H9 (cell line): ENCODE results near the gene SMIM23. TPM values are rescaled to one million over a fixed set of nuclear protein-coding genes. Genes with fewer than 3 reads are reported as not detected.

ENCODE experiments used
- DNase-seq: peaks from one replicate; pipeline ENCODE4 v3.0.0-alpha.2; 2017
- H2AFZ ChIP-seq: one replicate; pipeline ENCODE4 v1.6.1; 2013; ENCODE audit warnings: mild to moderate bottlenecking, low read length, control low read depth, moderate library complexity
- H2AK5ac ChIP-seq: 2 replicates; pipeline ENCODE4 v1.6.1; 2013; ENCODE audit warnings: low read length, control low read depth, mixed read lengths; ENCODE audit not compliant: insufficient read length
- H2BK120ac ChIP-seq: one replicate; pipeline ENCODE4 v1.6.1; 2013; ENCODE audit warnings: low read depth, mild to moderate bottlenecking, low read length, control low read depth, inconsistent platforms; ENCODE audit not compliant: poor library complexity, severe bottlenecking
- H2BK12ac ChIP-seq: 2 replicates; pipeline ENCODE4 v1.6.1; 2013; ENCODE audit warnings: low read length, control low read depth, mixed read lengths, low read depth; ENCODE audit not compliant: insufficient read length
- H2BK15ac ChIP-seq: 2 replicates; pipeline ENCODE4 v1.6.1; 2013; ENCODE audit warnings: low read depth, low read length, control low read depth
- H2BK20ac ChIP-seq: one replicate; pipeline ENCODE4 v1.6.1; 2013; ENCODE audit warnings: low read depth, mild to moderate bottlenecking, low read length, control low read depth, inconsistent platforms; ENCODE audit not compliant: poor library complexity, severe bottlenecking
- H2BK5ac ChIP-seq: 2 replicates; pipeline ENCODE4 v1.6.1; 2013; ENCODE audit warnings: low read length, control low read depth, mixed read lengths; ENCODE audit not compliant: insufficient read length
- H3K14ac ChIP-seq: 2 replicates; pipeline ENCODE4 v1.6.1; 2013; ENCODE audit warnings: low read length, control low read depth; ENCODE audit not compliant: insufficient read depth
- H3K18ac ChIP-seq: 2 replicates; pipeline ENCODE4 v1.6.1; 2013; ENCODE audit warnings: low read depth, mild to moderate bottlenecking, mixed read lengths, low read length, control low read depth; ENCODE audit not compliant: insufficient read length
- H3K23ac ChIP-seq: 2 replicates; pipeline ENCODE4 v1.6.1; 2013; ENCODE audit warnings: low read length, control low read depth, mixed read lengths, low read depth; ENCODE audit not compliant: insufficient read length
- H3K23me2 ChIP-seq: 2 replicates; pipeline ENCODE4 v1.6.1; 2013; ENCODE audit warnings: low read depth, mild to moderate bottlenecking, mixed read lengths, low read length, control low read depth; ENCODE audit not compliant: insufficient read length, poor library complexity, severe bottlenecking
- H3K27ac ChIP-seq: 2 replicates; pipeline ENCODE4 v1.5.1; 2013; ENCODE audit warnings: low read length, control low read depth, mixed read lengths, low read depth; ENCODE audit not compliant: insufficient read length
- H3K27me3 ChIP-seq: 2 replicates; pipeline ENCODE4 v1.6.1; 2013; ENCODE audit warnings: low read length, control low read depth, inconsistent platforms; ENCODE audit not compliant: insufficient read depth
- H3K4ac ChIP-seq: 2 replicates; pipeline ENCODE4 v1.6.1; 2013; ENCODE audit warnings: low read depth, mild to moderate bottlenecking, control low read depth, inconsistent platforms, low read length, moderate library complexity
- H3K4me1 ChIP-seq: 2 replicates; pipeline ENCODE4 v1.6.1; 2013; ENCODE audit warnings: low read length, control low read depth, inconsistent platforms; ENCODE audit not compliant: insufficient read depth
- H3K4me2 ChIP-seq: 2 replicates; pipeline ENCODE4 v1.6.1; 2013; ENCODE audit warnings: low read length, control low read depth, mixed read lengths; ENCODE audit not compliant: insufficient read length, insufficient read depth
- H3K56ac ChIP-seq: 2 replicates; pipeline ENCODE4 v1.6.1; 2013; ENCODE audit warnings: low read depth, mild to moderate bottlenecking, mixed read lengths, low read length, control low read depth; ENCODE audit not compliant: insufficient read length
- H3K79me1 ChIP-seq: 2 replicates; pipeline ENCODE4 v1.6.1; 2013; ENCODE audit warnings: low read depth, mild to moderate bottlenecking, moderate library complexity, low read length, control low read depth, inconsistent platforms; ENCODE audit not compliant: insufficient read depth, poor library complexity, severe bottlenecking
- H3K79me2 ChIP-seq: 2 replicates; pipeline ENCODE4 v1.6.1; 2013; ENCODE audit warnings: low read length, control low read depth, inconsistent platforms; ENCODE audit not compliant: insufficient read depth
- H3K9ac ChIP-seq: 2 replicates; pipeline ENCODE4 v1.6.1; 2013; ENCODE audit warnings: low read length, control low read depth, mixed read lengths; ENCODE audit not compliant: insufficient read length; ENCODE audit errors: extremely low read depth
- H3K9me3 ChIP-seq: one replicate; pipeline ENCODE4 v1.6.1; 2013; ENCODE audit warnings: low read depth, low read length, inconsistent platforms; ENCODE audit not compliant: control insufficient read depth
- H3T11ph ChIP-seq: one replicate; pipeline ENCODE4 v1.6.1; 2013; ENCODE audit warnings: mild to moderate bottlenecking, low read length, control low read depth, inconsistent platforms
- H4K20me1 ChIP-seq: one replicate; pipeline ENCODE4 v1.6.1; 2013; ENCODE audit not compliant: control insufficient read depth, insufficient read length, insufficient read depth
- H4K5ac ChIP-seq: 2 replicates; pipeline ENCODE4 v1.6.1; 2013; ENCODE audit warnings: low read depth, mild to moderate bottlenecking, mixed read lengths, low read length, control low read depth; ENCODE audit not compliant: insufficient read length
- H4K8ac ChIP-seq: replicated peaks from 2 replicates; pipeline ENCODE4 v1.6.1; 2013; ENCODE audit warnings: low read length, control low read depth, mixed read lengths, low read depth; ENCODE audit not compliant: insufficient read length
- H4K91ac ChIP-seq: 2 replicates; pipeline ENCODE4 v1.6.1; 2013; ENCODE audit warnings: low read depth, mild to moderate bottlenecking, moderate library complexity, mixed read lengths, low read length, control low read depth; ENCODE audit not compliant: insufficient read length
- H3K27ac Mint-ChIP-seq, 3 experiments: 2 replicates in 2 of 3; 3 replicates in 1 of 3; pipeline ENCODE4 v1.8.0; 2020 to 2021; ENCODE audit warnings: mixed read lengths in 3 of 3, mild to moderate bottlenecking in 1 of 3, moderate library complexity in 1 of 3
- H3K27me3 Mint-ChIP-seq: 2 replicates; pipeline ENCODE4 v1.8.0; 2021; ENCODE audit warnings: low read depth, mild to moderate bottlenecking, moderate library complexity, mixed read lengths
- H3K36me3 Mint-ChIP-seq, 3 experiments: 2 replicates in 2 of 3; 3 replicates in 1 of 3; pipeline ENCODE4 v1.8.0; 2020 to 2021; ENCODE audit warnings: low read depth in 3 of 3, mixed read lengths in 3 of 3; ENCODE audit not compliant: insufficient read depth in 1 of 3
- H3K4me1 Mint-ChIP-seq, 2 experiments: 2 replicates each; pipeline ENCODE4 v1.8.0; 2020; ENCODE audit warnings: mixed read lengths in 2 of 2
- H3K4me3 Mint-ChIP-seq, 2 experiments: 2 replicates in 1 of 2; 3 replicates in 1 of 2; pipeline ENCODE4 v1.8.0; 2020 to 2021; ENCODE audit warnings: mild to moderate bottlenecking in 2 of 2, mixed read lengths in 2 of 2, moderate library complexity in 1 of 2
- H3K9me3 Mint-ChIP-seq, 2 experiments: 2 replicates in 1 of 2; 3 replicates in 1 of 2; pipeline ENCODE4 v1.8.0; 2020; ENCODE audit warnings: mild to moderate bottlenecking in 2 of 2, mixed read lengths in 2 of 2, moderate library complexity in 1 of 2
- WGBS: extraction: QIAGEN DNeasy Blood & Tissue Kit; methylation state at CpG from one replicate; pipeline ENCODE4 v1.1.7; 2013; ENCODE audit warnings: missing lambda C conversion rate, low lambda C conversion rate, mixed read lengths; ENCODE audit not compliant: insufficient read length; ENCODE audit errors: extremely low coverage; 5-methylcytosine and 5-hydroxymethylcytosine counted together
- total RNA-seq: library from RNA; stranded (reverse); gene quantifications from 2 replicates; pipeline ENCODE4 v1.2.1, GENCODE V29; 2021
- TF ChIP-seq, protein P1 (sequence below): fragments of 200-600 bp; sonication (generic); conservative IDR thresholded peaks from 3 replicates; pipeline ENCODE4 v1.8.0; 2021; ENCODE audit warnings: antibody characterized with exemption, mild to moderate bottlenecking

SMIM23 gene
- total RNA-seq, 1 experiment from 2014 or later = not detected

DNA sequence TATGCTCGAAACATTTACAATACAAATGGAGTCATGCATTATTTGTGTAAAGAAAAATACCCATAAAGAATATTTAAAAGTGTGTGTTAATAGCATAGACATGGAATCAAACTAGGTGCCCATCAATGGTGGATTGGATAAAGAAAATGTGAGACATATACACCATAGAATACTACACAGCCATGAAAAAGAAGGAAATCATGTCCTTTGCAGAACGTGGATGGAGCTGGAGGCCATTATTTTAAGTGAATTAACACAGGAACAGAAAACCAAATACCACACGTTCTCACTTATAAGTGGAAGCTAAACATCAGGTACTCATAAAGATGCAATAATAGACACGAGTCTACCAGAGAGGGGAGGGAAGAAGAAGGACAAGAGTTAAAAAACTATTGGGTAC is 22.8 kb downstream of the SMIM23 start:
- no peak for DNase-seq
- no peak overlapping the region for H2BK15ac ChIP-seq
- Mint-ChIP-seq H3K36me3 (no peaks in the 10 kb centered on the region; a peak in 2 of 7 replicates), H3K4me1 (peaks cover 18 to 22% of the 10 kb centered on the region in 2 experiments), H3K4me3 (no peak overlapping the region), H3K27me3 (peaks cover 53% of the 10 kb centered on the region), H3K9me3 (peaks cover 0 to 4% of the 10 kb centered on the region in 2 experiments; a peak in 3 of 5 replicates), H3K27ac (no peak overlapping the region)
- WGBS = no CpG with 5 or more reads among the region's 4 CpGs
- H4K20me1 ChIP-seq = no peaks in the 10 kb centered on the region
- H3K27me3 ChIP-seq = no peaks in the 10 kb centered on the region; the same call in 1 of the 2 replicates
- no peak overlapping the region for H3K4me2 ChIP-seq
- no peak overlapping the region for H3K18ac ChIP-seq
- no peak overlapping the region for H2BK12ac ChIP-seq
- H2AFZ ChIP-seq = no peak overlapping the region
- H3K27ac ChIP-seq = no peak overlapping the region
- H4K91ac ChIP-seq = no peak overlapping the region
- H3K23ac ChIP-seq = no peak overlapping the region
- no peaks in the 10 kb centered on the region for H3K79me1 ChIP-seq
- no peak overlapping the region for H3K4ac ChIP-seq
- no peak overlapping the region for H4K8ac ChIP-seq
- H3K9me3 ChIP-seq = no peaks in the 10 kb centered on the region
- no peak overlapping the region for H3K14ac ChIP-seq
- H3T11ph ChIP-seq = no peak overlapping the region
- no peak overlapping the region for H3K9ac ChIP-seq
- no peak overlapping the region for H2BK20ac ChIP-seq
- H3K4me1 ChIP-seq = peaks cover 9% of the 10 kb centered on the region; the same call in 1 of the 2 replicates
- H3K79me2 ChIP-seq = no peaks in the 10 kb centered on the region
- no peak overlapping the region for H4K5ac ChIP-seq
- H2BK5ac ChIP-seq = no peak overlapping the region
- TF ChIP-seq, protein P1, sequence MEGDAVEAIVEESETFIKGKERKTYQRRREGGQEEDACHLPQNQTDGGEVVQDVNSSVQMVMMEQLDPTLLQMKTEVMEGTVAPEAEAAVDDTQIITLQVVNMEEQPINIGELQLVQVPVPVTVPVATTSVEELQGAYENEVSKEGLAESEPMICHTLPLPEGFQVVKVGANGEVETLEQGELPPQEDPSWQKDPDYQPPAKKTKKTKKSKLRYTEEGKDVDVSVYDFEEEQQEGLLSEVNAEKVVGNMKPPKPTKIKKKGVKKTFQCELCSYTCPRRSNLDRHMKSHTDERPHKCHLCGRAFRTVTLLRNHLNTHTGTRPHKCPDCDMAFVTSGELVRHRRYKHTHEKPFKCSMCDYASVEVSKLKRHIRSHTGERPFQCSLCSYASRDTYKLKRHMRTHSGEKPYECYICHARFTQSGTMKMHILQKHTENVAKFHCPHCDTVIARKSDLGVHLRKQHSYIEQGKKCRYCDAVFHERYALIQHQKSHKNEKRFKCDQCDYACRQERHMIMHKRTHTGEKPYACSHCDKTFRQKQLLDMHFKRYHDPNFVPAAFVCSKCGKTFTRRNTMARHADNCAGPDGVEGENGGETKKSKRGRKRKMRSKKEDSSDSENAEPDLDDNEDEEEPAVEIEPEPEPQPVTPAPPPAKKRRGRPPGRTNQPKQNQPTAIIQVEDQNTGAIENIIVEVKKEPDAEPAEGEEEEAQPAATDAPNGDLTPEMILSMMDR = no peak
- no peak overlapping the region for H2AK5ac ChIP-seq
- H2BK120ac ChIP-seq = no peak overlapping the region
- no peak overlapping the region for H3K56ac ChIP-seq
- H3K23me2 ChIP-seq = peaks cover 5% of the 10 kb centered on the region
